CD14-positive monocyte (primary cell): ENCODE results near the gene QKI. TPM values are rescaled to one million over a fixed set of nuclear protein-coding genes. Genes with fewer than 3 reads are reported as not detected.

ENCODE experiments used
- DNase-seq, 3 donors: peaks; one replicate each; pipeline ENCODE4 v3.0.0-alpha.2; 2011 to 2022
- H2AFZ ChIP-seq: 2 replicates; pipeline ENCODE4 v1.6.0; 2012; ENCODE audit warnings: mild to moderate bottlenecking, low read depth, low read length, inconsistent platforms; ENCODE audit not compliant: insufficient read depth, poor library complexity, severe bottlenecking
- H3K27ac ChIP-seq, 2 donors: 1 replicate in 1 of 2; 2 replicates in 1 of 2; pipeline ENCODE4 v1.5.1; 2012 to 2013; ENCODE audit warnings: low read length in 2 of 2, control low read depth in 1 of 2, inconsistent platforms in 1 of 2, low read depth in 1 of 2, mild to moderate bottlenecking in 1 of 2
- H3K27me3 ChIP-seq, 2 donors: one replicate each; pipeline versions ENCODE4 v1.6.0 to v1.6.1; 2011 to 2013; ENCODE audit warnings: low read length in 2 of 2; ENCODE audit not compliant: control insufficient read depth in 2 of 2, insufficient read depth in 2 of 2
- H3K36me3 ChIP-seq, 2 donors: replicated peaks in 1 of 2; 1 replicate in 1 of 2; 2 replicates in 1 of 2; pipeline versions ENCODE4 v1.5.1 to v1.6.1; 2012 to 2013; ENCODE audit warnings: low read length in 2 of 2, control low read depth in 1 of 2, inconsistent platforms in 1 of 2, mild to moderate bottlenecking in 1 of 2; ENCODE audit not compliant: insufficient read depth in 2 of 2, control insufficient read depth in 1 of 2
- H3K4me1 ChIP-seq, 2 donors: 1 replicate in 1 of 2; 2 replicates in 1 of 2; pipeline versions ENCODE4 v1.5.1 to v1.6.1; 2012 to 2013; ENCODE audit warnings: low read length in 2 of 2, control low read depth in 1 of 2, inconsistent platforms in 1 of 2, mild to moderate bottlenecking in 1 of 2, moderate library complexity in 1 of 2; ENCODE audit not compliant: insufficient read depth in 2 of 2, control insufficient read depth in 1 of 2
- H3K4me2 ChIP-seq: replicated peaks from 2 replicates; pipeline ENCODE3; 2012; ENCODE audit warnings: low read length, moderate library complexity, mild to moderate bottlenecking; ENCODE audit not compliant: poor library complexity, severe bottlenecking; ENCODE audit errors: extremely low read depth
- H3K4me3 ChIP-seq, 3 experiments: fragments of 200-600 bp in 1 of 3; sonication (generic) in 1 of 3; replicated peaks in 1 of 3; 1 replicate in 2 of 3; 2 replicates in 1 of 3; pipeline ENCODE4 v1.5.1; 2011 to 2013; ENCODE audit warnings: low read length in 3 of 3, mild to moderate bottlenecking in 3 of 3, control low read depth in 2 of 3, low read depth in 2 of 3, inconsistent platforms in 1 of 3, moderate library complexity in 1 of 3
- H3K79me2 ChIP-seq: 2 replicates; pipeline ENCODE4 v1.6.0; 2012; ENCODE audit warnings: mild to moderate bottlenecking, control low read depth, inconsistent platforms, low read length, moderate library complexity; ENCODE audit not compliant: insufficient read depth
- H3K9ac ChIP-seq: 2 replicates; pipeline ENCODE4 v1.6.0; 2017; ENCODE audit warnings: low read length, mild to moderate bottlenecking; ENCODE audit not compliant: insufficient read depth, poor library complexity, severe bottlenecking
- H3K9me3 ChIP-seq, 2 donors: replicated peaks in 1 of 2; 1 replicate in 1 of 2; 2 replicates in 1 of 2; pipeline versions ENCODE4 v1.5.1 to v1.6.1; 2012 to 2013; ENCODE audit warnings: low read length in 2 of 2, control low read depth in 1 of 2; ENCODE audit not compliant: control insufficient read depth in 1 of 2, insufficient read depth in 1 of 2
- H4K20me1 ChIP-seq: 2 replicates; pipeline ENCODE4 v1.6.0; 2012; ENCODE audit warnings: mild to moderate bottlenecking, low read length, control low read depth, moderate library complexity; ENCODE audit not compliant: insufficient read depth
- H3K27ac Mint-ChIP-seq, 7 donors: one replicate each; pipeline ENCODE4 v1.8.0; 2020; ENCODE audit warnings: mild to moderate bottlenecking in 7 of 7, mixed read lengths in 7 of 7, moderate library complexity in 6 of 7, inconsistent platforms in 2 of 7
- H3K27me3 Mint-ChIP-seq, 3 donors: one replicate each; pipeline ENCODE4 v1.8.0; 2021 to 2022; ENCODE audit warnings: low read depth in 3 of 3, mild to moderate bottlenecking in 3 of 3, mixed read lengths in 3 of 3, moderate library complexity in 3 of 3, inconsistent platforms in 1 of 3
- H3K36me3 Mint-ChIP-seq, 2 donors: one replicate each; pipeline ENCODE4 v1.8.0; 2020; ENCODE audit warnings: mixed read lengths in 2 of 2, inconsistent platforms in 1 of 2, mild to moderate bottlenecking in 1 of 2
- H3K4me1 Mint-ChIP-seq: one replicate; pipeline ENCODE4 v1.8.0; 2020; ENCODE audit warnings: mild to moderate bottlenecking, mixed read lengths
- H3K4me3 Mint-ChIP-seq, 2 donors: one replicate each; pipeline ENCODE4 v1.8.0; 2020; ENCODE audit warnings: mild to moderate bottlenecking in 2 of 2, mixed read lengths in 2 of 2, moderate library complexity in 1 of 2
- H3K9me3 Mint-ChIP-seq, 7 donors: one replicate each; pipeline ENCODE4 v1.8.0; 2020 to 2022; ENCODE audit warnings: mixed read lengths in 7 of 7, mild to moderate bottlenecking in 6 of 7, moderate library complexity in 6 of 7, inconsistent platforms in 2 of 7
- CTCF ChIP-seq: fragments of 200-600 bp; IDR thresholded peaks from one replicate; pipeline ENCODE4 v1.8.0; 2022; ENCODE audit warnings: antibody characterized with exemption, mild to moderate bottlenecking
- WGBS: methylation state at CpG from one replicate; pipeline ENCODE4 v1.1.5; 2013; ENCODE audit warnings: missing lambda C conversion rate; ENCODE audit not compliant: insufficient coverage; 5-methylcytosine and 5-hydroxymethylcytosine counted together
- intact Hi-C, 2 donors: fragments of 100-400 bp; cut with micrococcal nuclease; formaldehyde crosslinking; loops; one replicate each; pipeline versions ENCODE4 v1.15.0 to v1.15.1; 2023
- polyA plus RNA-seq, 3 donors: library from polyadenylated mRNA; depleted of rRNA in 1 of 3; unstranded in 2 of 3; stranded (reverse) in 1 of 3; fragments of 300-500 nt in 2 of 3; fragments of >200 nt in 1 of 3; fragmentation: Illumina TruSeq in 2 of 3; gene quantifications; 1 replicate in 2 of 3; 2 replicates in 1 of 3; pipeline ENCODE4 v1.2.3, GENCODE V29; 2012 to 2021

The QKI gene
- polyA plus RNA-seq, 3 donors: 24.3 to 154 (median 71.8) TPM

GRCh38 chr6:163427498-163428254 is 13.2 kb downstream of the QKI start:
- intact Hi-C loops: loop anchor here (10.0 kb wide), 2 partner anchors 127 to 527 kb away; no protein-coding TSS in a partner anchor
- peaks cover 15 to 33% of the 10 kb centered on the region in 2 donors for H3K4me1 ChIP-seq
- peaks cover 100% of the 10 kb centered on the region for H3K79me2 ChIP-seq
- peaks cover 100% of the 10 kb centered on the region for H4K20me1 ChIP-seq
- WGBS: no CpG with 5 or more reads among the region's 6 CpGs
- H3K36me3 Mint-ChIP-seq: peaks cover 2 to 9% of the 10 kb centered on the region in 2 donors
- peak; percentile 56 for TF ChIP-seq CTCF
- no peak overlapping the region for H3K9ac ChIP-seq
- H3K4me3 Mint-ChIP-seq: no peak overlapping the region
- no peaks in the 10 kb centered on the region for H3K9me3 Mint-ChIP-seq
- H3K9me3 ChIP-seq: no peaks in the 10 kb centered on the region
- H2AFZ ChIP-seq: no peak overlapping the region
- H3K36me3 ChIP-seq: no peaks in the 10 kb centered on the region
- H3K27ac ChIP-seq: no peak overlapping the region
- DNase-seq: peak in 2 of 3 donors; percentile 46 to 47
- no peaks in the 10 kb centered on the region for H3K27me3 ChIP-seq
- H3K4me2 ChIP-seq: no peak overlapping the region
- no peak overlapping the region for H3K4me3 ChIP-seq
- H3K4me1 Mint-ChIP-seq: peaks cover 68% of the 10 kb centered on the region
- H3K27ac Mint-ChIP-seq: peak overlapping the region in 3 of 7 donors; percentile 28 to 67 (median 37)
- no peaks in the 10 kb centered on the region for H3K27me3 Mint-ChIP-seq

- no peak overlapping the region for H3K9ac ChIP-seq
- Mint-ChIP-seq H3K27ac (peak overlapping the region in 1 of 7 donors; percentile 23), H3K4me3 (no peak overlapping the region), H3K9me3 (no peaks in the 10 kb centered on the region), H3K4me1 (peaks cover 63% of the 10 kb centered on the region), H3K36me3 (peaks cover 2 to 9% of the 10 kb centered on the region in 2 donors), H3K27me3 (no peaks in the 10 kb centered on the region)
- no peak overlapping the region for H3K4me3 ChIP-seq
- no peak overlapping the region for H3K27ac ChIP-seq
- no peak overlapping the region for H2AFZ ChIP-seq
- DNase-seq: no peak
- H3K4me1 ChIP-seq: peaks cover 8 to 26% of the 10 kb centered on the region in 2 donors
- H3K27me3 ChIP-seq: no peaks in the 10 kb centered on the region
- H3K9me3 ChIP-seq: no peaks in the 10 kb centered on the region
- H3K4me2 ChIP-seq: no peak overlapping the region
- H3K79me2 ChIP-seq: peaks cover 100% of the 10 kb centered on the region
- H3K36me3 ChIP-seq: no peaks in the 10 kb centered on the region
- no peak for TF ChIP-seq CTCF
- H4K20me1 ChIP-seq: peaks cover 100% of the 10 kb centered on the region
- intact Hi-C loops: loop anchor here (10.0 kb wide), 2 partner anchors 126 to 526 kb away; no protein-coding TSS in a partner anchor
- no CpG with 5 or more reads among the region's 2 CpGs for WGBS
Observed at GRCh38 chr6:163428373-163428772, 13.9 kb downstream of the QKI start.
